Gastroesophageal sphincter (tissue), 3 donors: ENCODE data around the gene BMAL2.

Source experiments
- CTCF ChIP-seq, 4 experiments: fragments of 200-600 bp in 2 of 4; fragments of 450-650 bp in 2 of 4; sonication (generic) in 1 of 4; IDR thresholded peaks; one replicate each; pipeline ENCODE4 v1.5.1; 2017 to 2019; ENCODE audit warnings: antibody characterized with exemption in 4 of 4, mild to moderate bottlenecking in 2 of 4, moderate library complexity in 2 of 4
- EP300 ChIP-seq: sonication (generic); formaldehyde crosslinking; IDR thresholded peaks from one replicate; pipeline ENCODE4 v1.6.1; 2017; ENCODE audit warnings: antibody characterized with exemption, mild to moderate bottlenecking
- POLR2A ChIP-seq, 2 donors: fragments of 450-650 bp; IDR thresholded peaks; one replicate each; pipeline ENCODE4 v1.6.1; 2017; ENCODE audit warnings: antibody characterized with exemption in 2 of 2, mild to moderate bottlenecking in 2 of 2, moderate library complexity in 1 of 2
- POLR2AphosphoS5 ChIP-seq: sonication (generic); formaldehyde crosslinking; IDR thresholded peaks from one replicate; pipeline ENCODE4 v1.6.1; 2017; ENCODE audit warnings: antibody characterized with exemption

GRCh38 chr12:27319848-27320247, 12.8 kb upstream of the BMAL2 start:
- TF ChIP-seq CTCF (IDR thresholded peaks at IDR 0.05) (no peak), POLR2AphosphoS5 (no peak), POLR2A (IDR thresholded peaks at IDR 0.05) (no peak), EP300 (no peak)
